Neural crest cell (in vitro differentiated cells): ENCODE measurements around the gene CAPN3. TPM values are rescaled to one million over a fixed set of nuclear protein-coding genes. Genes with fewer than 3 reads are reported as not detected.
A peak's percentile ranks its signal among the peaks of the same experiment; 100 is the strongest.

Experiments used
- DNase-seq: peaks from one replicate; pipeline ENCODE4 v3.0.0; 2021; ENCODE audit warnings: low read depth, mixed read lengths, low spot score
- H3K27ac Mint-ChIP-seq: one replicate; pipeline ENCODE4 v1.8.0; 2021; ENCODE audit warnings: mild to moderate bottlenecking, mixed read lengths; ENCODE audit not compliant: unreplicated experiment
- H3K27me3 Mint-ChIP-seq: 2 replicates; pipeline ENCODE4 v1.8.0; 2021; ENCODE audit warnings: low read depth, mild to moderate bottlenecking, mixed read lengths
- H3K36me3 Mint-ChIP-seq: 2 replicates; pipeline ENCODE4 v1.8.0; 2021; ENCODE audit warnings: low read depth, mild to moderate bottlenecking, mixed read lengths
- H3K4me1 Mint-ChIP-seq: 2 replicates; pipeline ENCODE4 v1.8.0; 2021; ENCODE audit warnings: mixed read lengths
- H3K4me3 Mint-ChIP-seq: one replicate; pipeline ENCODE4 v1.8.0; 2021; ENCODE audit warnings: mild to moderate bottlenecking, mixed read lengths
- H3K9me3 Mint-ChIP-seq: 2 replicates; pipeline ENCODE4 v1.8.0; 2021; ENCODE audit warnings: mixed read lengths
- CTCF ChIP-seq: fragments of 200-600 bp; sonication (generic); conservative IDR thresholded peaks from 2 replicates; pipeline ENCODE4 v1.5.0; 2021; ENCODE audit warnings: antibody characterized with exemption, mild to moderate bottlenecking
- total RNA-seq: library from RNA; stranded (reverse); gene quantifications from 2 replicates; pipeline ENCODE4 v1.2.1, GENCODE V29; 2021

Gene CAPN3
- total RNA-seq, 1 donor from 2014 or later = 2.7 TPM

- TF ChIP-seq CTCF = no peak
- Mint-ChIP-seq H3K4me3 (no peak overlapping the region), H3K4me1 (peaks cover 8% of the 10 kb centered on the region), H3K36me3 (no peaks in the 10 kb centered on the region), H3K27ac (peak overlapping the region; percentile 36), H3K27me3 (no peaks in the 10 kb centered on the region), H3K9me3 (no peaks in the 10 kb centered on the region)
- no peak for DNase-seq
These were observed 36.5 kb downstream of the CAPN3 start for GRCh38 chr15:42395838-42396237.

- Mint-ChIP-seq H3K27me3 (no peaks in the 10 kb centered on the region), H3K4me3 (no peak overlapping the region), H3K9me3 (no peaks in the 10 kb centered on the region), H3K27ac (peak overlapping the region; percentile 78), H3K36me3 (no peaks in the 10 kb centered on the region), H3K4me1 (peaks cover 14% of the 10 kb centered on the region)
- TF ChIP-seq CTCF = no peak
- no peak for DNase-seq
These were observed 42.5 kb downstream of the CAPN3 start for GRCh38 chr15:42401544-42402454.

- Mint-ChIP-seq H3K4me3 (no peak overlapping the region), H3K27ac (peak overlapping the region; percentile 78)
These were observed 43.3 kb downstream of the CAPN3 start for GRCh38 chr15:42402455-42403205.

GRCh38 chr15:42403389-42403788 lies 44.1 kb downstream of the CAPN3 start:
- Mint-ChIP-seq H3K9me3 (no peaks in the 10 kb centered on the region), H3K27ac (no peak overlapping the region), H3K36me3 (no peaks in the 10 kb centered on the region), H3K4me1 (peaks cover 14% of the 10 kb centered on the region), H3K27me3 (no peaks in the 10 kb centered on the region), H3K4me3 (no peak overlapping the region)
- DNase-seq = no peak
- no peak for TF ChIP-seq CTCF

More at GRCh38 chr15:42402455-42403205, 43.3 kb downstream of the CAPN3 start:
- Mint-ChIP-seq H3K9me3 (no peaks in the 10 kb centered on the region), H3K36me3 (no peaks in the 10 kb centered on the region), H3K27me3 (no peaks in the 10 kb centered on the region), H3K4me1 (peaks cover 14% of the 10 kb centered on the region)
- TF ChIP-seq CTCF = no peak
- no peak for DNase-seq

- Mint-ChIP-seq H3K27ac (peak overlapping the region; percentile 76), H3K36me3 (no peaks in the 10 kb centered on the region), H3K9me3 (no peaks in the 10 kb centered on the region), H3K4me3 (no peak overlapping the region), H3K4me1 (peaks cover 14% of the 10 kb centered on the region), H3K27me3 (no peaks in the 10 kb centered on the region)
- TF ChIP-seq CTCF = no peak
- DNase-seq = peak; percentile 15
These were observed 45.3 kb downstream of the CAPN3 start for GRCh38 chr15:42404461-42405235.
